ENCODE results near the gene KRTAP12-4. TPM values are rescaled to one million over a fixed set of nuclear protein-coding genes. Genes with fewer than 3 reads are reported as not detected.

The KRTAP12-4 gene
- total RNA-seq, 2 experiments from 2014 or later = not detected

GRCh38 chr21:44632067-44632466 is 22.4 kb downstream of the KRTAP12-4 start:
- no peaks in the 10 kb centered on the region for H3K9me2 ChIP-seq (ENCODE audit: insufficient read depth, low read length)
- no peaks in the 10 kb centered on the region for H3K79me2 ChIP-seq (ENCODE audit: insufficient read depth, low read depth, low read length)
- no peak for DNase-seq (ENCODE audit: low spot score)
- CTCF ChIA-PET (ENCODE audit: unreplicated experiment) = no interaction called here
- intact Hi-C loops (cut with micrococcal nuclease; ENCODE audit: unreplicated experiment) = no loop called here
- H3K4me3 ChIP-seq (ENCODE audit: low read depth, low read length, poor library complexity, severe bottlenecking) = no peak overlapping the region
- no TSS peak for BruUV-seq (replicated peaks)
- TF ChIP-seq CTCF (conservative IDR thresholded peaks at IDR 0.05; ENCODE audit: low read length) (no peak), EZH2phosphoT487 (IDR thresholded peaks at IDR 0.05; ENCODE audit: borderline replicate concordance, low read depth, low read length) (no peak)
- no peaks in the 10 kb centered on the region for H3K36me3 ChIP-seq (ENCODE audit: insufficient read depth, low read length)
- H3K27ac ChIP-seq (ENCODE audit: low read depth, low read length, poor library complexity, severe bottlenecking) = no peak overlapping the region
- H4K20me1 ChIP-seq (ENCODE audit: insufficient read depth, low read length) = no peaks in the 10 kb centered on the region
- no peaks in the 10 kb centered on the region for H3K4me1 ChIP-seq (ENCODE audit: insufficient read depth, low read length, poor library complexity, severe bottlenecking)
- no peak overlapping the region for H3K4me2 ChIP-seq (ENCODE audit: low read length)
- no peak overlapping the region for H2AFZ ChIP-seq (ENCODE audit: low read length)
- H3K9me3 ChIP-seq (ENCODE audit: low read length) = no peaks in the 10 kb centered on the region
- POLR2A ChIA-PET = no interaction called here

- no peaks in the 10 kb centered on the region for H3K4me1 ChIP-seq (ENCODE audit: insufficient read depth, low read length, poor library complexity, severe bottlenecking)
- H3K9me3 ChIP-seq (ENCODE audit: low read length) = no peaks in the 10 kb centered on the region
Measured at GRCh38 chr21:44630440-44630839, 24.0 kb downstream of the KRTAP12-4 start.

More at GRCh38 chr21:44630440-44630839, 24.0 kb downstream of the KRTAP12-4 start:
- Histone ChIP-seq H2AFZ (ENCODE audit: low read length) (no peak overlapping the region), H3K9me2 (ENCODE audit: insufficient read depth, low read length) (no peaks in the 10 kb centered on the region), H3K4me2 (ENCODE audit: low read length) (no peak overlapping the region), H4K20me1 (ENCODE audit: insufficient read depth, low read length) (no peaks in the 10 kb centered on the region), H3K27ac (ENCODE audit: low read depth, low read length, poor library complexity, severe bottlenecking) (no peak overlapping the region), H3K79me2 (ENCODE audit: insufficient read depth, low read depth, low read length) (no peaks in the 10 kb centered on the region), H3K4me3 (ENCODE audit: low read depth, low read length, poor library complexity, severe bottlenecking) (no peak overlapping the region), H3K36me3 (ENCODE audit: insufficient read depth, low read length) (no peaks in the 10 kb centered on the region)
- ChIA-PET POLR2A (no interaction called here), CTCF (ENCODE audit: unreplicated experiment) (no interaction called here)
- no peak for DNase-seq (ENCODE audit: low spot score)
- intact Hi-C loops (cut with micrococcal nuclease; ENCODE audit: unreplicated experiment) = no loop called here
- TF ChIP-seq EZH2phosphoT487 (IDR thresholded peaks at IDR 0.05; ENCODE audit: borderline replicate concordance, low read depth, low read length) (no peak), CTCF (conservative IDR thresholded peaks at IDR 0.05; ENCODE audit: low read length) (no peak)
- no TSS peak for BruUV-seq (replicated peaks)
